Measurements from ENCODE around the gene COL16A1. TPM values are rescaled to one million over a fixed set of nuclear protein-coding genes. Genes with fewer than 3 reads are reported as not detected.

Gene COL16A1
- total RNA-seq, 4 donors from 2014 or later: 76.5 to 292 (median 177) TPM

Other genes starting within 250 kb of the COL16A1 start
- gene TINAGL1, start 127.5 kb downstream of the COL16A1 start, total RNA-seq: 100 to 1,000 TPM; 104 to 247 (median 182) TPM
- not detected for gene HCRTR1, start 86.3 kb downstream of the COL16A1 start, total RNA-seq
- gene PEF1, start 59.1 kb downstream of the COL16A1 start, total RNA-seq: 10 to 100 TPM; 48.4 to 72.1 (median 61.9) TPM
- gene ADGRB2, start 60.3 kb upstream of the COL16A1 start, total RNA-seq: 10 to 100 TPM in 1 of 4 donors, 1 to 10 TPM in 1, under 1 TPM in 1, not detected in 1; 0.77 to 31.0 (median 3.7) TPM
- gene SPOCD1, start 112.0 kb upstream of the COL16A1 start, total RNA-seq: 1 to 10 TPM in 2 of 4 donors, not detected in 2; 1.2 to 1.5 TPM
- 100 to 1,000 TPM; 276 to 567 (median 333) TPM for gene PTP4A2, start 234.4 kb upstream of the COL16A1 start, total RNA-seq

Measured in uterus (tissue), 4 donors.